Panc1 (cell line): ENCODE results near the gene SNRPF. TPM values are rescaled to one million over a fixed set of nuclear protein-coding genes. Genes with fewer than 3 reads are reported as not detected.

Experiments
- ATAC-seq: fragments of 200-7000 bp; cut with Tn5 transposase; 2 replicates; pipeline ENCODE4 v1.9.1; 2020; ENCODE audit warnings: mild to moderate bottlenecking, moderate library complexity
- BruUV-seq: library from RNA; stranded (reverse); fragments of 400-500 nt; replicated peaks from 2 replicates; lab custom pipeline; 2021; lab: Mats Ljungman, UMichigan
- CTCF ChIA-PET: fragments of 300-600 bp; sonication (Branson Sonifier 250); formaldehyde crosslinking; loops from one replicate; lab custom pipeline; 2022; ENCODE audit warnings: antibody characterized with exemption; lab: Charles Lee
- POLR2A ChIA-PET: fragments of 300-600 bp; sonication (Branson Sonifier 250); formaldehyde crosslinking; loops from one replicate; lab custom pipeline; 2022; ENCODE audit warnings: antibody characterized with exemption; lab: Charles Lee
- DNase-seq: peaks from one replicate; pipeline ENCODE4 v3.0.0-alpha.2; 2010; ENCODE audit warnings: low read depth, low spot score
- H3K27ac ChIP-seq: 2 replicates; pipeline ENCODE4 v1.5.1; 2011; ENCODE audit warnings: mild to moderate bottlenecking, low read length, inconsistent platforms
- H3K27me3 ChIP-seq: fragments of 200-500 bp; sonication (Bioruptor generic); 2 replicates; pipeline ENCODE4 v1.6.0; 2014; ENCODE audit warnings: low read length, inconsistent platforms; ENCODE audit not compliant: control insufficient read depth, insufficient read depth
- H3K36me3 ChIP-seq: fragments of 200-500 bp; sonication (Bioruptor generic); 2 replicates; pipeline ENCODE4 v1.5.1; 2014; ENCODE audit warnings: inconsistent platforms, mild to moderate bottlenecking, low read length, moderate library complexity; ENCODE audit not compliant: control insufficient read depth, insufficient read depth
- H3K4me1 ChIP-seq: 2 replicates; pipeline ENCODE4 v1.5.1; 2011; ENCODE audit warnings: inconsistent platforms, mild to moderate bottlenecking, low read length, moderate library complexity; ENCODE audit not compliant: control insufficient read depth, insufficient read depth
- H3K4me3 ChIP-seq, 2 experiments: 2 replicates each; pipeline ENCODE4 v1.5.1; 2011 to 2012; ENCODE audit warnings: low read depth in 2 of 2, low read length in 2 of 2, mild to moderate bottlenecking in 2 of 2, inconsistent platforms in 1 of 2, moderate library complexity in 1 of 2
- H3K9me3 ChIP-seq: fragments of 200-500 bp; sonication (Bioruptor generic); 2 replicates; pipeline ENCODE4 v1.5.1; 2014; ENCODE audit warnings: low read depth, mild to moderate bottlenecking, inconsistent platforms, low read length, moderate library complexity; ENCODE audit not compliant: control insufficient read depth, insufficient read depth
- SIN3A ChIP-seq: IDR thresholded peaks from 2 replicates; pipeline ENCODE4 v1.6.1; 2012; ENCODE audit warnings: low read depth, mild to moderate bottlenecking, low read length, moderate library complexity, borderline replicate concordance; ENCODE audit not compliant: insufficient read depth
- in situ Hi-C: cut with HindIII; loops from 2 replicates; pipeline ENCODE4 v1.10.0; 2016; ENCODE audit warnings: low sequenced_read_pairs, low pct_unique_long_range_greater_than_20kb
- intact Hi-C: fragments of 100-400 bp; cut with micrococcal nuclease; formaldehyde crosslinking; loops from one replicate; pipeline ENCODE4 v1.10.0; 2022; ENCODE audit not compliant: unreplicated experiment
- total RNA-seq: library from RNA; stranded (reverse); gene quantifications from one replicate; pipeline ENCODE4 v1.2.1, GENCODE V29; 2021; ENCODE audit not compliant: unreplicated experiment

SNRPF gene
- total RNA-seq, 1 experiment from 2014 or later, result 38.7 TPM

DNA sequence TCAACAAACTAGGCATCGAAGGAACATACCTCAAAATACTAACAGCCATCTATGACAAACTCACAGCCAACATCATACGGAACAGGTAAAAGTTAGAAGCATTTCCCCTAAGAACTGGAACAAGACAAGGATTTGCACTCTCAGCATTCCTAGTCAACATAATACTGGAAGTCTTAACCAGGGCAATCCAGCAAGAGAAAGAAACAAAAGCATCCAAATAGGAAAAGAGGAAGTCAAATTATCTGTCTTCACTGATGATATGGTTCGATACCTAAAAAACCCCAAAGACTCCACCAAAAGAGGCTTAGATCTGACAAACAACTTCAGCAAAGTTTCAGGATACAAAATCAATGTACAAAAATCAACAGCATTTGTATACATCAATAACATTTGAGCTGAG is 51.1 kb downstream of the SNRPF start:
- TF ChIP-seq SIN3A, result no peak
- Histone ChIP-seq H3K9me3 (no peaks in the 10 kb centered on the region), H3K4me1 (no peaks in the 10 kb centered on the region), H3K36me3 (no peaks in the 10 kb centered on the region), H3K4me3 (no peak overlapping the region), H3K27me3 (peaks cover 16% of the 10 kb centered on the region), H3K27ac (no peak overlapping the region)
- BruUV-seq, result no TSS peak
- no peak for DNase-seq
- in situ Hi-C loops, result no loop called here
- ChIA-PET POLR2A (no interaction called here), CTCF (no interaction called here)
- intact Hi-C loops, result no loop called here
- no peak for ATAC-seq

Other genes starting within 250 kb of the SNRPF start
- gene NTN4, start 68.2 kb upstream of the SNRPF start, total RNA-seq, result 17.1 TPM
- not detected for gene CCDC38, start 83.7 kb downstream of the SNRPF start, total RNA-seq
- 0.54 TPM for gene AMDHD1, start 84.4 kb downstream of the SNRPF start, total RNA-seq
- gene HAL, start 137.4 kb downstream of the SNRPF start, total RNA-seq, result 0.08 TPM
- 59.6 TPM for gene LTA4H, start 176.6 kb downstream of the SNRPF start, total RNA-seq